Psoas muscle (tissue), 8 donors: Measurements from ENCODE around the gene TTLL11. TPM values are rescaled to one million over a fixed set of nuclear protein-coding genes. Genes with fewer than 3 reads are reported as not detected.

Experiments used
- ATAC-seq, 4 donors: fragments of 200-7000 bp; cut with Tn5 transposase; one replicate each; pipeline ENCODE4 v1.9.1; 2020; ENCODE audit warnings: moderate library complexity in 3 of 4, mild to moderate bottlenecking in 2 of 4
- DNase-seq, 2 donors: peaks; one replicate each; pipeline ENCODE4 v3.0.0-alpha.2; 2020
- H3K27ac ChIP-seq: fragments of 200-600 bp; one replicate; pipeline ENCODE4 v1.8.0; 2022
- H3K27me3 ChIP-seq, 3 donors: fragments of 200-600 bp in 1 of 3; one replicate each; pipeline versions ENCODE4 v1.6.1 to v1.8.0; 2013 to 2022; ENCODE audit warnings: low read length in 2 of 3, mild to moderate bottlenecking in 2 of 3, moderate library complexity in 1 of 3; ENCODE audit not compliant: insufficient read depth in 3 of 3
- H3K36me3 ChIP-seq, 2 donors: fragments of 200-600 bp in 1 of 2; one replicate each; pipeline versions ENCODE4 v1.6.1 to v1.8.0; 2013 to 2022; ENCODE audit warnings: low read depth in 1 of 2, mild to moderate bottlenecking in 1 of 2, moderate library complexity in 1 of 2; ENCODE audit not compliant: insufficient read depth in 1 of 2
- H3K4me1 ChIP-seq: fragments of 200-600 bp; one replicate; pipeline ENCODE4 v1.8.0; 2022
- H3K4me3 ChIP-seq: fragments of 200-600 bp; one replicate; pipeline ENCODE4 v1.8.0; 2022; ENCODE audit warnings: mild to moderate bottlenecking
- H3K9me3 ChIP-seq: fragments of 200-600 bp; one replicate; pipeline ENCODE4 v1.8.0; 2022
- whole genome bisulfite sequencing, 3 donors: extraction: QIAGEN DNeasy Blood & Tissue Kit; methylation state at CpG; one replicate each; pipeline versions ENCODE4 v1.1.6 to v1.1.7; 2013; 5-methylcytosine and 5-hydroxymethylcytosine counted together
- intact Hi-C, 2 donors: fragments of 100-400 bp; cut with DNase I; formaldehyde crosslinking; loops; one replicate each; pipeline versions ENCODE4 v1.11.0 to v1.14.2; 2022
- polyA plus RNA-seq, 3 donors: library from polyadenylated mRNA; stranded (reverse); fragments of 200-250 nt; gene quantifications; one replicate each; pipeline ENCODE4 v1.2.3, GENCODE V29; 2013
- total RNA-seq, 4 donors: library from RNA; stranded (reverse); fragmentation: NEBNext Ultra II Directional in 2 of 4; extraction: Animal tissue kit (Norgen Biotek cat#: 25700) in 2 of 4; gene quantifications; one replicate each; pipeline versions ENCODE4 v1.2.1 to v1.2.4, GENCODE V29; 2021 to 2023
- TF ChIP-seq, protein P1 (sequence below): fragments of 200-600 bp; IDR thresholded peaks from one replicate; pipeline ENCODE4 v1.8.0; 2022; ENCODE audit warnings: antibody characterized with exemption
- donor health status: healthy with polysubstance abuse.
- donor health status: DM: no; HTN: no; CAD: no; lungs with moderate emphysema.
- donor health status: Bipolar disorder and iron deficiency.
- donor health status: healthy.
- donor health status: DM: yes; HTN: yes; CAD: no.
- donor health status: DM: no; HTN: no; CAD: no.
- donor health status: DM: no; HTN: no; CAD: no.
- donor health status: DM: yes; HTN: yes; CAD: no.

TTLL11 gene
- total and polyA plus RNA-seq, 7 donors, result 15.1 to 56.4 (median 19.3) TPM

DNA sequence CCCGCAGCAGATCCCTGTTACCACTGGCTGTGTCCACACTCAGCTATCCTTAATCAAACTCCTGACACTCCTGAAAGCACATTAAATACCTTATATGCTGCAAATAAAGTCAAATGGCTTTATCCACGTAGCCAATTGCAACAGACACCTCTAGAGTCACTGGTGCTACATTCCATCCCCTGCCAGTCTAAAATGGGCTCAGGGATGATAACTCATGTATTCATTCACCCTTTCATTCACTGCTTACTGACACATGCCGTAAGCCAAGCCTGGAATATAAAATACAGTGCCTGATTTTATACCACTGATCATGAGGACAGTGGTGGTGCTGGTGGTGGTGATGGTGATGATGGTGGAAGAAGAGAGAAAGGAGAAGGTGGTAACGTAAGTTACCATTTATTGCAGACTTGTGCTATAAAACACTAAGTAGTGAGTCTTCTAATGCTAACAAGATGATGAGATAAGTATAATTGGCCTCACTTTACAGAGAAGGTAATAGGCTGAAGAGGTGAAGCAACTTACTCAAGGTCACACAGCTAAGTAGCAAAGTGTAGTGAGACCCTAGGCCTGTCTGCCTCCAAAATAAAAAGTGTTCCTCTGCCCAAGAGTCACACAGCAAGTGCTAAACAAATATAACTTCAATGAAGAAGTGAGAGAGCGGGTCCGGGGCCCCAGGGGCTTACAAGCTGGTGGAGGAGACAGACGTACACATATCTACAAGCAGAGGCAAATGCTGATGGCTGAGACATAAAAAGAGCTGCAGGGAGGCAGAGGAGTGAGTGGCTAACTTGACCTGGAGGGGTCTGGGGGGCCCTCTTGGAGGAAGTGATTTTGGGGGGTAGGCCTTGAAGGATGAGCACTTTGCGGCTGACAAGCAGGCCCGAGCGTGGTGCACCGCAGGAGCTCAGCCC lies 1.2 kb downstream of the TTLL11 start:
- peak; percentile 7 to 60 (median 48) for ATAC-seq
- peaks cover 49% of the 10 kb centered on the region for H3K4me1 ChIP-seq
- no peaks in the 10 kb centered on the region for H3K9me3 ChIP-seq
- no peaks in the 10 kb centered on the region for H3K27me3 ChIP-seq
- no peak for DNase-seq
- H3K36me3 ChIP-seq, result peaks cover 0 to 9% of the 10 kb centered on the region in 2 donors
- 21 to 42% (median 24%) methylated on average over 8 to 11 of the region's 11 CpGs for WGBS, 3 donors
- H3K27ac ChIP-seq, result peak overlapping the region; percentile 94
- TF ChIP-seq, protein P1, sequence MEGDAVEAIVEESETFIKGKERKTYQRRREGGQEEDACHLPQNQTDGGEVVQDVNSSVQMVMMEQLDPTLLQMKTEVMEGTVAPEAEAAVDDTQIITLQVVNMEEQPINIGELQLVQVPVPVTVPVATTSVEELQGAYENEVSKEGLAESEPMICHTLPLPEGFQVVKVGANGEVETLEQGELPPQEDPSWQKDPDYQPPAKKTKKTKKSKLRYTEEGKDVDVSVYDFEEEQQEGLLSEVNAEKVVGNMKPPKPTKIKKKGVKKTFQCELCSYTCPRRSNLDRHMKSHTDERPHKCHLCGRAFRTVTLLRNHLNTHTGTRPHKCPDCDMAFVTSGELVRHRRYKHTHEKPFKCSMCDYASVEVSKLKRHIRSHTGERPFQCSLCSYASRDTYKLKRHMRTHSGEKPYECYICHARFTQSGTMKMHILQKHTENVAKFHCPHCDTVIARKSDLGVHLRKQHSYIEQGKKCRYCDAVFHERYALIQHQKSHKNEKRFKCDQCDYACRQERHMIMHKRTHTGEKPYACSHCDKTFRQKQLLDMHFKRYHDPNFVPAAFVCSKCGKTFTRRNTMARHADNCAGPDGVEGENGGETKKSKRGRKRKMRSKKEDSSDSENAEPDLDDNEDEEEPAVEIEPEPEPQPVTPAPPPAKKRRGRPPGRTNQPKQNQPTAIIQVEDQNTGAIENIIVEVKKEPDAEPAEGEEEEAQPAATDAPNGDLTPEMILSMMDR, result no peak
- peak overlapping the region; percentile 96 for H3K4me3 ChIP-seq
- intact Hi-C loops, result loop anchor here in 1 of 2 donors (10.0 kb wide), 1 partner anchor 363 kb away; no protein-coding TSS in a partner anchor

DNA sequence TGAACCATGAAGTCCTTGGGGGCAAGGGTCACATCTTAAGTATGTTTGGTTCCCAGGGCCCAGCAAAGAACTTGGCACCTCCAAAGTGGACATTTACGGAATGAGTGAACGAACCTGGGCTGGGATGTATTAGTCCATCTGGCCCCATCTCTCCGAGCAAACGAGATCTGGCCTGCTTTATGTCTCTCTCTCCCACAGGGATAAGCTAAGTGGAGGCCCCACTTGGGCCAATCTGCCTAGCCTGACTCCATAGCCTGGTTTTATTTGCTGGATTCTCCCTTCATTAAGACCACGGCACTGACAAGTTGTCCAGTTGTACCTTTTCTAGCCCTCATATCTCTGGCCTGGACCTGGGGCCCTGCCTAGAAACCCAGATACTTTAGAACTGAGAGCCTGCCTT lies 2.1 kb downstream of the TTLL11 start:
- H3K9me3 ChIP-seq, result no peaks in the 10 kb centered on the region
- WGBS, 3 donors, result 23 to 62% (median 49%) methylated on average over 5 of the region's 5 CpGs
- TF ChIP-seq, protein P1, result no peak
- intact Hi-C loops, result loop anchor here in 1 of 2 donors (1.0 to 10.0 kb wide), 2 partner anchors 15 to 364 kb away; no protein-coding TSS in a partner anchor
- ATAC-seq (no peak), DNase-seq (no peak)
- H3K4me3 ChIP-seq, result peak overlapping the region; percentile 96
- H3K36me3 ChIP-seq, result peaks cover 0 to 9% of the 10 kb centered on the region in 2 donors
- H3K4me1 ChIP-seq, result peaks cover 59% of the 10 kb centered on the region
- H3K27me3 ChIP-seq, result no peaks in the 10 kb centered on the region
- H3K27ac ChIP-seq, result peak overlapping the region; percentile 94

DNA sequence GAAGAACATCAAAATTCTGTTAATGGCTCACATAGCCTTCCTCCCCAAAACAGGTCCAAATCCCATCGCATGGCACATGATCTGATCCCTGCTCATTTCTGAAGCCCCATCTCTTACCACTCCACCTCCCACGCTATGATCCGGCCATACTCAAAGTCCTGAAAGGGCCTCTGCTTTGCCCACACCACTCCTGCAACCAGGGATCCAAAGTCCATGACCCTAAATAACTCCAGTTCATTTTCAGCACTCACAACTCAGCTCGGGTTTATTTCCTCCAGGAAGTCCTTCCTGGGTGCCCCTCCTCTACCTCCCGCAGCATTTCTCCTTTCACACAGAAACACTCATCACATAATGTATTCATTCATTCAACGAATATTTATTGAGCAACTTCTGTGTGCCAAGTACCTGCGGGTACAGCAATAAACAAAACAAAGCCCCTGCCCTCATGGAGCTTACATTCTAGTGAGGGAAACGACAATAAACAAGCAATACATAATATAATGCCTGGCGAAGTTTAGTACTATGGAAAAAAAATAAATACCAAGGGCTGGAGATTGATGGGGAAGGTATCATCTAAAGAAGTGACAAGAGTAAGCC lies 2.7 kb downstream of the TTLL11 start:
- intact Hi-C loops, result loop anchor here in 1 of 2 donors (1.0 to 10.0 kb wide), 2 partner anchors 14 to 364 kb away; no protein-coding TSS in a partner anchor
- Histone ChIP-seq H3K27me3 (no peaks in the 10 kb centered on the region), H3K27ac (peak overlapping the region; percentile 94), H3K36me3 (peaks cover 0 to 9% of the 10 kb centered on the region in 2 donors), H3K4me3 (peak overlapping the region; percentile 96), H3K4me1 (peaks cover 64% of the 10 kb centered on the region), H3K9me3 (no peaks in the 10 kb centered on the region)
- DNase-seq (no peak), ATAC-seq (no peak)
- 71 to 79% (median 78%) methylated on average over 9 of the region's 9 CpGs for WGBS, 3 donors
- TF ChIP-seq, protein P1, result no peak

DNA sequence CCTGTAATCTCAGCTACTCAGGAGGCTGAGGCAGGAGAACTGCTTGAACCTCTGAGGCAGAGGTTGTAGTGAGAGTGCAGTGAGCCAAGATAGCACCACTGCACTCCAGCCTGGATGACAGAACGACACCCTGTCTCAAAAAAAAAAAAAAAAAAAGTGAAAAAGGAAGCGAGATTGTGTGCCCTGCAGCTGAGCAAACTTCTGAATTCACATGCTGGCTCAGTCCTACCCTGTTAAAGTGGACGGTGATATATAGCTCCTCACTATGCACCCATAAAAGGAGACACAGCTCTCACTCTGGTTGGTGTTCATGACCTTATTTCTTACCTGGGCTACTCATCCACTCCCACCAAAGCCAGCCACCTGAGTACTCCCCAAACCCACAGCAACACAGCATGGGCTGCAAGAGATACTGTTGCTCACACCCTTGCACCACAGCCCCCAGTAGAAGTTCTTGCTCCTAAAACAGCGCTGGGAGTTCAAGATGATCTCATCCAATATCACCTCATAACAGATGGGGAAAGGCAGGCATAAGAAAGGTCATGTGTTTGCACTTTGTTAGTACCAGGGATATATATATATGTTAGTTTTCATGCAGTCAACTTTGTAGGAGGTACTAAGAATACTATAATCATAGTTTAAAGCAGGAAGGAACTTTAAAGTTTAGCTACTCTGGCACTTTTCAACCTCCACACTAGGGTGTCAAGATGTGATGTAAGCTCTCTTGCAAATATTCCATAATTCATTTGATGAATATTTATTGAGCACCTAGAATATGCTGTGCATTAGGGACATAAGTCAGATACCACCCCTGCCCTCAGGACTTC lies 4.0 kb downstream of the TTLL11 start:
- Histone ChIP-seq H3K27me3 (no peaks in the 10 kb centered on the region), H3K4me1 (peaks cover 74% of the 10 kb centered on the region), H3K36me3 (peaks cover 0 to 9% of the 10 kb centered on the region in 2 donors), H3K9me3 (no peaks in the 10 kb centered on the region), H3K27ac (peak overlapping the region; percentile 94), H3K4me3 (peak overlapping the region; percentile 96)
- ATAC-seq (no peak), DNase-seq (no peak)
- 23 to 43% (median 35%) methylated on average over 3 to 4 of the region's 4 CpGs for WGBS, 3 donors
- TF ChIP-seq, protein P1, result no peak
- intact Hi-C loops, result no loop called here
